Measurements from ENCODE around the gene TNIK. TPM values are rescaled to one million over a fixed set of nuclear protein-coding genes. Genes with fewer than 3 reads are reported as not detected.

TNIK gene
- total and polyA plus RNA-seq, 4 donors = 3.7 to 9.8 (median 5.2) TPM

DNA sequence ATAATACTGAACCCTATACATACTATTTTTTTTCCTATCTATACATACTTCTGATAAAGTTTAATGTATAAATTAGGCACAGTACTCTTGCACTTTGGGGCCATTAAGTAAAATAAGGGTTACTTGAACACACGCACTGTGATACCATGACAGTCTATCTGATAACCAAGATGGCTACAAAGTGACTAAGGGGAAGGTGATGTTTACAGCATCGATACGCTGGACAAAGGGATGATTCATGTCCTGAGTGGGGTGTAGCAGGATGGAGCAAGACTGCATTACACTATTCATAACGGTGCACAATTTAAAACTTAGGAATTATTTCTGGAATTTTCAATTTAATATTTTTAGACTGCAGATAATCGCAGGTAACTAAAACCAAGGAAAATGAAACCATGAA, 403.7 kb downstream of the TNIK start:
- Histone ChIP-seq H3K4me1 (ENCODE audit: control insufficient read depth in 4 of 4, insufficient read depth in 4 of 4, low read length in 3 of 4) (peaks cover 1 to 13% (median 6%) of the 10 kb centered on the region in 4 donors), H3K4me3 (ENCODE audit: low read depth in 1 of 3, low read length in 3 of 3) (no peak overlapping the region), H3K36me3 (ENCODE audit: control insufficient read depth in 4 of 4, insufficient read depth in 3 of 4, low read depth in 1 of 4, low read length in 3 of 4) (no peaks in the 10 kb centered on the region), H3K27me3 (ENCODE audit: control insufficient read depth in 4 of 4, insufficient read depth in 4 of 4, low read length in 3 of 4) (no peaks in the 10 kb centered on the region), H3K9me3 (ENCODE audit: control insufficient read depth in 4 of 4, low read length in 3 of 4) (no peaks in the 10 kb centered on the region), H3K27ac (ENCODE audit: low read depth in 1 of 2, low read length in 2 of 2) (no peak overlapping the region), H3K9ac (ENCODE audit: low read depth in 1 of 2, low read length in 2 of 2) (no peak overlapping the region)
- WGBS = 93% methylated on average over 5 of the region's 5 CpGs
- DNase-seq (ENCODE audit: low spot score) = no peak
- TF ChIP-seq, protein P1, sequence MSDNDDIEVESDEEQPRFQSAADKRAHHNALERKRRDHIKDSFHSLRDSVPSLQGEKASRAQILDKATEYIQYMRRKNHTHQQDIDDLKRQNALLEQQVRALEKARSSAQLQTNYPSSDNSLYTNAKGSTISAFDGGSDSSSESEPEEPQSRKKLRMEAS (IDR thresholded peaks at IDR 0.05) = no peak
- no peak for TF ChIP-seq RXRA (IDR thresholded peaks at IDR 0.05)
- no peak for TF ChIP-seq NR2F2 (IDR thresholded peaks at IDR 0.05)
- no peak for TF ChIP-seq JUND (IDR thresholded peaks at IDR 0.05)
- TF ChIP-seq HNF4A (conservative IDR thresholded peaks at IDR 0.05) = no peak
- TF ChIP-seq FOXA2 (IDR thresholded peaks at IDR 0.05) = no peak
- TF ChIP-seq FOXA1 (IDR thresholded peaks at IDR 0.05) = no peak
- TF ChIP-seq, protein P2, sequence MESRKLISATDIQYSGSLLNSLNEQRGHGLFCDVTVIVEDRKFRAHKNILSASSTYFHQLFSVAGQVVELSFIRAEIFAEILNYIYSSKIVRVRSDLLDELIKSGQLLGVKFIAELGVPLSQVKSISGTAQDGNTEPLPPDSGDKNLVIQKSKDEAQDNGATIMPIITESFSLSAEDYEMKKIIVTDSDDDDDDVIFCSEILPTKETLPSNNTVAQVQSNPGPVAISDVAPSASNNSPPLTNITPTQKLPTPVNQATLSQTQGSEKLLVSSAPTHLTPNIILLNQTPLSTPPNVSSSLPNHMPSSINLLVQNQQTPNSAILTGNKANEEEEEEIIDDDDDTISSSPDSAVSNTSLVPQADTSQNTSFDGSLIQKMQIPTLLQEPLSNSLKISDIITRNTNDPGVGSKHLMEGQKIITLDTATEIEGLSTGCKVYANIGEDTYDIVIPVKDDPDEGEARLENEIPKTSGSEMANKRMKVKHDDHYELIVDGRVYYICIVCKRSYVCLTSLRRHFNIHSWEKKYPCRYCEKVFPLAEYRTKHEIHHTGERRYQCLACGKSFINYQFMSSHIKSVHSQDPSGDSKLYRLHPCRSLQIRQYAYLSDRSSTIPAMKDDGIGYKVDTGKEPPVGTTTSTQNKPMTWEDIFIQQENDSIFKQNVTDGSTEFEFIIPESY (IDR thresholded peaks at IDR 0.05) = no peak
- no peak for TF ChIP-seq GABPA (IDR thresholded peaks at IDR 0.05 in 1 of 2, conservative IDR thresholded peaks at IDR 0.05 in 1 of 2)
- no peak for TF ChIP-seq SP1 (IDR thresholded peaks at IDR 0.05)
- TF ChIP-seq TAF1 (conservative IDR thresholded peaks at IDR 0.05) = no peak
- no peak for TF ChIP-seq RAD21 (IDR thresholded peaks at IDR 0.05)
- TF ChIP-seq, protein P3, sequence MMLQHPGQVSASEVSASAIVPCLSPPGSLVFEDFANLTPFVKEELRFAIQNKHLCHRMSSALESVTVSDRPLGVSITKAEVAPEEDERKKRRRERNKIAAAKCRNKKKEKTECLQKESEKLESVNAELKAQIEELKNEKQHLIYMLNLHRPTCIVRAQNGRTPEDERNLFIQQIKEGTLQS (IDR thresholded peaks at IDR 0.05) = no peak
- TF ChIP-seq, protein P4, sequence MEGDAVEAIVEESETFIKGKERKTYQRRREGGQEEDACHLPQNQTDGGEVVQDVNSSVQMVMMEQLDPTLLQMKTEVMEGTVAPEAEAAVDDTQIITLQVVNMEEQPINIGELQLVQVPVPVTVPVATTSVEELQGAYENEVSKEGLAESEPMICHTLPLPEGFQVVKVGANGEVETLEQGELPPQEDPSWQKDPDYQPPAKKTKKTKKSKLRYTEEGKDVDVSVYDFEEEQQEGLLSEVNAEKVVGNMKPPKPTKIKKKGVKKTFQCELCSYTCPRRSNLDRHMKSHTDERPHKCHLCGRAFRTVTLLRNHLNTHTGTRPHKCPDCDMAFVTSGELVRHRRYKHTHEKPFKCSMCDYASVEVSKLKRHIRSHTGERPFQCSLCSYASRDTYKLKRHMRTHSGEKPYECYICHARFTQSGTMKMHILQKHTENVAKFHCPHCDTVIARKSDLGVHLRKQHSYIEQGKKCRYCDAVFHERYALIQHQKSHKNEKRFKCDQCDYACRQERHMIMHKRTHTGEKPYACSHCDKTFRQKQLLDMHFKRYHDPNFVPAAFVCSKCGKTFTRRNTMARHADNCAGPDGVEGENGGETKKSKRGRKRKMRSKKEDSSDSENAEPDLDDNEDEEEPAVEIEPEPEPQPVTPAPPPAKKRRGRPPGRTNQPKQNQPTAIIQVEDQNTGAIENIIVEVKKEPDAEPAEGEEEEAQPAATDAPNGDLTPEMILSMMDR (IDR thresholded peaks at IDR 0.05; ENCODE audit: low read depth, low read length, missing input control) = no peak
- no peak for TF ChIP-seq YY1 (IDR thresholded peaks at IDR 0.05)
- TF ChIP-seq, protein P5, sequence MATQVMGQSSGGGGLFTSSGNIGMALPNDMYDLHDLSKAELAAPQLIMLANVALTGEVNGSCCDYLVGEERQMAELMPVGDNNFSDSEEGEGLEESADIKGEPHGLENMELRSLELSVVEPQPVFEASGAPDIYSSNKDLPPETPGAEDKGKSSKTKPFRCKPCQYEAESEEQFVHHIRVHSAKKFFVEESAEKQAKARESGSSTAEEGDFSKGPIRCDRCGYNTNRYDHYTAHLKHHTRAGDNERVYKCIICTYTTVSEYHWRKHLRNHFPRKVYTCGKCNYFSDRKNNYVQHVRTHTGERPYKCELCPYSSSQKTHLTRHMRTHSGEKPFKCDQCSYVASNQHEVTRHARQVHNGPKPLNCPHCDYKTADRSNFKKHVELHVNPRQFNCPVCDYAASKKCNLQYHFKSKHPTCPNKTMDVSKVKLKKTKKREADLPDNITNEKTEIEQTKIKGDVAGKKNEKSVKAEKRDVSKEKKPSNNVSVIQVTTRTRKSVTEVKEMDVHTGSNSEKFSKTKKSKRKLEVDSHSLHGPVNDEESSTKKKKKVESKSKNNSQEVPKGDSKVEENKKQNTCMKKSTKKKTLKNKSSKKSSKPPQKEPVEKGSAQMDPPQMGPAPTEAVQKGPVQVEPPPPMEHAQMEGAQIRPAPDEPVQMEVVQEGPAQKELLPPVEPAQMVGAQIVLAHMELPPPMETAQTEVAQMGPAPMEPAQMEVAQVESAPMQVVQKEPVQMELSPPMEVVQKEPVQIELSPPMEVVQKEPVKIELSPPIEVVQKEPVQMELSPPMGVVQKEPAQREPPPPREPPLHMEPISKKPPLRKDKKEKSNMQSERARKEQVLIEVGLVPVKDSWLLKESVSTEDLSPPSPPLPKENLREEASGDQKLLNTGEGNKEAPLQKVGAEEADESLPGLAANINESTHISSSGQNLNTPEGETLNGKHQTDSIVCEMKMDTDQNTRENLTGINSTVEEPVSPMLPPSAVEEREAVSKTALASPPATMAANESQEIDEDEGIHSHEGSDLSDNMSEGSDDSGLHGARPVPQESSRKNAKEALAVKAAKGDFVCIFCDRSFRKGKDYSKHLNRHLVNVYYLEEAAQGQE (IDR thresholded peaks at IDR 0.05) = no peak
- TF ChIP-seq EGR1 (IDR thresholded peaks at IDR 0.05; ENCODE audit: low read depth in 2 of 2) = no peak
- no peak for TF ChIP-seq HNF4G (IDR thresholded peaks at IDR 0.05)
